Endothelial cell (in vitro differentiated cells): ENCODE measurements around the gene LAPTM5. TPM values are rescaled to one million over a fixed set of nuclear protein-coding genes. Genes with fewer than 3 reads are reported as not detected.

Source experiments
- DNase-seq: peaks from one replicate; pipeline ENCODE4 v3.0.0; 2021; ENCODE audit warnings: low spot score
- H3K27ac Mint-ChIP-seq: one replicate; pipeline ENCODE4 v1.8.0; 2021; ENCODE audit warnings: mixed read lengths, inconsistent platforms; ENCODE audit not compliant: unreplicated experiment
- H3K27me3 Mint-ChIP-seq: one replicate; pipeline ENCODE4 v1.8.0; 2021; ENCODE audit warnings: mild to moderate bottlenecking, moderate library complexity, mixed read lengths, inconsistent platforms; ENCODE audit not compliant: unreplicated experiment
- H3K36me3 Mint-ChIP-seq: one replicate; pipeline ENCODE4 v1.8.0; 2021; ENCODE audit warnings: mild to moderate bottlenecking, low read depth, mixed read lengths, inconsistent platforms; ENCODE audit not compliant: unreplicated experiment
- H3K4me1 Mint-ChIP-seq: one replicate; pipeline ENCODE4 v1.8.0; 2021; ENCODE audit warnings: mild to moderate bottlenecking, mixed read lengths, inconsistent platforms; ENCODE audit not compliant: unreplicated experiment
- H3K4me3 Mint-ChIP-seq: one replicate; pipeline ENCODE4 v1.8.0; 2021; ENCODE audit warnings: mild to moderate bottlenecking, mixed read lengths, inconsistent platforms; ENCODE audit not compliant: unreplicated experiment
- H3K9me3 Mint-ChIP-seq: one replicate; pipeline ENCODE4 v1.8.0; 2021; ENCODE audit warnings: mixed read lengths, inconsistent platforms; ENCODE audit not compliant: unreplicated experiment
- CTCF ChIP-seq: fragments of 200-600 bp; sonication (generic); IDR thresholded peaks from one replicate; pipeline ENCODE4 v1.5.0; 2021; ENCODE audit warnings: antibody characterized with exemption; ENCODE audit not compliant: unreplicated experiment
- total RNA-seq: library from RNA; stranded (reverse); fragmentation: NEBNext Ultra II Directional; extraction: Animal tissue kit (Norgen Biotek cat#: 25700); gene quantifications from one replicate; pipeline ENCODE4 v1.2.1, GENCODE V29; 2021; ENCODE audit not compliant: unreplicated experiment

LAPTM5 gene
- total RNA-seq, 1 donor from 2014 or later, result 80.5 TPM

GRCh38 chr1:30737357-30738039 is 20.1 kb downstream of the LAPTM5 start:
- Mint-ChIP-seq H3K27ac (no peak overlapping the region), H3K27me3 (peaks cover 2% of the 10 kb centered on the region), H3K4me1 (peaks cover 26% of the 10 kb centered on the region), H3K9me3 (no peaks in the 10 kb centered on the region), H3K36me3 (peaks cover 53% of the 10 kb centered on the region), H3K4me3 (no peak overlapping the region)
- no peak for DNase-seq
- TF ChIP-seq CTCF, result no peak

- H3K36me3 Mint-ChIP-seq, result peaks cover 48% of the 10 kb centered on the region
- no peaks in the 10 kb centered on the region for H3K9me3 Mint-ChIP-seq
- peaks cover 2% of the 10 kb centered on the region for H3K27me3 Mint-ChIP-seq
- peaks cover 11% of the 10 kb centered on the region for H3K4me1 Mint-ChIP-seq
- TF ChIP-seq CTCF, result no peak
- H3K27ac Mint-ChIP-seq, result no peak overlapping the region
- no peak overlapping the region for H3K4me3 Mint-ChIP-seq
- no peak for DNase-seq
Observed at GRCh38 chr1:30735668-30736498, 21.7 kb downstream of the LAPTM5 start.

- Mint-ChIP-seq H3K36me3 (peaks cover 48% of the 10 kb centered on the region), H3K27me3 (peaks cover 2% of the 10 kb centered on the region), H3K27ac (no peak overlapping the region), H3K9me3 (no peaks in the 10 kb centered on the region), H3K4me3 (no peak overlapping the region), H3K4me1 (peaks cover 8% of the 10 kb centered on the region)
- no peak for TF ChIP-seq CTCF
- no peak for DNase-seq
Observed at GRCh38 chr1:30735124-30735523, 22.4 kb downstream of the LAPTM5 start.

- no peak for TF ChIP-seq CTCF
- Mint-ChIP-seq H3K4me1 (peaks cover 6% of the 10 kb centered on the region), H3K27me3 (peaks cover 2% of the 10 kb centered on the region), H3K4me3 (peak overlapping the region; percentile 29), H3K9me3 (no peaks in the 10 kb centered on the region), H3K27ac (no peak overlapping the region), H3K36me3 (peaks cover 48% of the 10 kb centered on the region)
- DNase-seq, result no peak
Observed at GRCh38 chr1:30734580-30734979, 23.0 kb downstream of the LAPTM5 start.

GRCh38 chr1:30734106-30734505 is 23.5 kb downstream of the LAPTM5 start:
- no peaks in the 10 kb centered on the region for H3K9me3 Mint-ChIP-seq
- H3K36me3 Mint-ChIP-seq, result peaks cover 45% of the 10 kb centered on the region
- TF ChIP-seq CTCF, result no peak
- H3K4me1 Mint-ChIP-seq, result peaks cover 6% of the 10 kb centered on the region
- H3K4me3 Mint-ChIP-seq, result no peak overlapping the region
- no peak overlapping the region for H3K27ac Mint-ChIP-seq
- H3K27me3 Mint-ChIP-seq, result peaks cover 4% of the 10 kb centered on the region
- no peak for DNase-seq
